ENCODE measurements around the gene PLAU.

DNA sequence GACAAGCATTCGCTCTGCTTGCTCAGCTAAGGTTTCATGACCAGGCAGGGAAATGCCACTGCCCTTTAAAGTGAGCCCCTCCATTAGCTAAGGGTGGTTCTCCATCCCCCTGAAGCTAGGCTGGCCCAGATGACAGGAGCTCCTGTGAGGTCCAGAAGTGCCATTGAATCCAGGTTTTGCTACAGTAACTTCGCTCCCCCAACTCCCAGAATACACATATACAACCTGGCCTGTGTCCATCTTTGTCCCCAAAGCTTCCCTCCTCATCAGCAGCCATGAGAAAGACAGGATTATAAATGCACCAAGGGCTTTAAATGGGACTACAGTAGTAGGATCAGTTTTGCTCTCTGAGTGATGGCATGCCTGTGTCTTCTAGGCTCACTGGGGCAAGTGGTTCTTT is 51.5 kb downstream of the PLAU start:
- TF ChIP-seq SALL2 (CRISPR knock-in tag; IDR thresholded peaks at IDR 0.05) (no peak), ZNF124 (CRISPR knock-in tag; IDR thresholded peaks at IDR 0.05) (no peak)
- TF ChIP-seq, protein P1, sequence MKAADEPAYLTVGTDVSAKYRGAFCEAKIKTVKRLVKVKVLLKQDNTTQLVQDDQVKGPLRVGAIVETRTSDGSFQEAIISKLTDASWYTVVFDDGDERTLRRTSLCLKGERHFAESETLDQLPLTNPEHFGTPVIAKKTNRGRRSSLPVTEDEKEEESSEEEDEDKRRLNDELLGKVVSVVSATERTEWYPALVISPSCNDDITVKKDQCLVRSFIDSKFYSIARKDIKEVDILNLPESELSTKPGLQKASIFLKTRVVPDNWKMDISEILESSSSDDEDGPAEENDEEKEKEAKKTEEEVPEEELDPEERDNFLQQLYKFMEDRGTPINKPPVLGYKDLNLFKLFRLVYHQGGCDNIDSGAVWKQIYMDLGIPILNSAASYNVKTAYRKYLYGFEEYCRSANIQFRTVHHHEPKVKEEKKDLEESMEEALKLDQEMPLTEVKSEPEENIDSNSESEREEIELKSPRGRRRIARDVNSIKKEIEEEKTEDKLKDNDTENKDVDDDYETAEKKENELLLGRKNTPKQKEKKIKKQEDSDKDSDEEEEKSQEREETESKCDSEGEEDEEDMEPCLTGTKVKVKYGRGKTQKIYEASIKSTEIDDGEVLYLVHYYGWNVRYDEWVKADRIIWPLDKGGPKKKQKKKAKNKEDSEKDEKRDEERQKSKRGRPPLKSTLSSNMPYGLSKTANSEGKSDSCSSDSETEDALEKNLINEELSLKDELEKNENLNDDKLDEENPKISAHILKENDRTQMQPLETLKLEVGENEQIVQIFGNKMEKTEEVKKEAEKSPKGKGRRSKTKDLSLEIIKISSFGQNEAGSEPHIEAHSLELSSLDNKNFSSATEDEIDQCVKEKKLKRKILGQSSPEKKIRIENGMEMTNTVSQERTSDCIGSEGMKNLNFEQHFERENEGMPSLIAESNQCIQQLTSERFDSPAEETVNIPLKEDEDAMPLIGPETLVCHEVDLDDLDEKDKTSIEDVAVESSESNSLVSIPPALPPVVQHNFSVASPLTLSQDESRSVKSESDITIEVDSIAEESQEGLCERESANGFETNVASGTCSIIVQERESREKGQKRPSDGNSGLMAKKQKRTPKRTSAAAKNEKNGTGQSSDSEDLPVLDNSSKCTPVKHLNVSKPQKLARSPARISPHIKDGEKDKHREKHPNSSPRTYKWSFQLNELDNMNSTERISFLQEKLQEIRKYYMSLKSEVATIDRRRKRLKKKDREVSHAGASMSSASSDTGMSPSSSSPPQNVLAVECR (CRISPR knock-in tag; IDR thresholded peaks at IDR 0.05; ENCODE audit: borderline replicate concordance): no peak
